Hepatocyte (in vitro differentiated cells): Measurements from ENCODE around the gene COL15A1. TPM values are rescaled to one million over a fixed set of nuclear protein-coding genes. Genes with fewer than 3 reads are reported as not detected.

ENCODE experiments used
- DNase-seq: peaks from one replicate; pipeline ENCODE4 v3.0.0-alpha.2; 2016; ENCODE audit warnings: low spot score
- H2AFZ ChIP-seq: fragments of 200-600 bp; sonication (generic); 2 replicates; pipeline ENCODE4 v1.6.0; 2016; ENCODE audit warnings: antibody characterized with exemption, mild to moderate bottlenecking
- H3K27ac ChIP-seq: fragments of 200-600 bp; sonication (generic); 2 replicates; pipeline ENCODE4 v1.5.1; 2016; ENCODE audit warnings: mild to moderate bottlenecking
- H3K27me3 ChIP-seq: fragments of 200-600 bp; sonication (generic); 2 replicates; pipeline ENCODE4 v1.6.1; 2016
- H3K36me3 ChIP-seq: fragments of 200-600 bp; sonication (generic); replicated peaks from 2 replicates; pipeline ENCODE4 v1.5.1; 2016; ENCODE audit warnings: low read depth; ENCODE audit not compliant: insufficient read depth
- H3K4me1 ChIP-seq: fragments of 200-600 bp; sonication (generic); 2 replicates; pipeline ENCODE4 v1.5.1; 2016; ENCODE audit warnings: mild to moderate bottlenecking, moderate library complexity; ENCODE audit not compliant: insufficient read depth
- H3K4me2 ChIP-seq: fragments of 200-600 bp; sonication (generic); 2 replicates; pipeline ENCODE4 v1.6.0; 2016
- H3K4me3 ChIP-seq: fragments of 200-600 bp; sonication (generic); 2 replicates; pipeline ENCODE4 v1.5.1; 2016; ENCODE audit warnings: mild to moderate bottlenecking
- H3K79me2 ChIP-seq: fragments of 200-600 bp; sonication (generic); 2 replicates; pipeline ENCODE4 v1.6.0; 2017; ENCODE audit warnings: mild to moderate bottlenecking
- H3K9me2 ChIP-seq: fragments of 200-600 bp; sonication (generic); replicated peaks from 2 replicates; pipeline ENCODE4 v1.6.0; 2017; ENCODE audit warnings: mild to moderate bottlenecking; ENCODE audit not compliant: insufficient read depth
- H3K9me3 ChIP-seq: fragments of 200-600 bp; sonication (generic); 2 replicates; pipeline ENCODE4 v1.5.1; 2016; ENCODE audit warnings: low read depth, mild to moderate bottlenecking
- H4K20me1 ChIP-seq: fragments of 200-600 bp; sonication (generic); 2 replicates; pipeline ENCODE4 v1.6.0; 2016; ENCODE audit warnings: mild to moderate bottlenecking; ENCODE audit not compliant: insufficient read depth, poor library complexity, severe bottlenecking
- CTCF ChIP-seq: fragments of 200-600 bp; sonication (generic); IDR thresholded peaks from 2 replicates; pipeline ENCODE4 v1.5.1; 2016; ENCODE audit warnings: antibody characterized with exemption, mild to moderate bottlenecking; ENCODE audit not compliant: poor library complexity
- EZH2 ChIP-seq: fragments of 200-600 bp; sonication (generic); IDR thresholded peaks from 2 replicates; pipeline ENCODE4 v1.6.1; 2016; ENCODE audit warnings: antibody characterized with exemption, mild to moderate bottlenecking, borderline replicate concordance
- EZH2phosphoT487 ChIP-seq: fragments of 200-600 bp; sonication (generic); IDR thresholded peaks from one replicate; pipeline ENCODE4 v1.6.1; 2018; ENCODE audit warnings: antibody characterized with exemption, mild to moderate bottlenecking, low read depth, moderate library complexity; ENCODE audit not compliant: unreplicated experiment, severe bottlenecking
- WGBS: methylation state at CpG from one replicate; pipeline ENCODE4 v1.1.6; 2016; ENCODE audit warnings: low lambda C conversion rate; ENCODE audit errors: missing lambda C conversion rate; 5-methylcytosine and 5-hydroxymethylcytosine counted together
- polyA plus RNA-seq: library from polyadenylated mRNA; unstranded; fragments of >200 nt; fragmentation: Nextera tagmentation; extraction: Ambion mirVana; gene quantifications from 2 replicates; pipeline ENCODE4 v1.2.1, GENCODE V29; 2016
- total RNA-seq: library from RNA; depleted of rRNA; stranded (reverse); fragments of >200 nt; gene quantifications from 2 replicates; pipeline ENCODE4 v1.2.3, GENCODE V29; 2014

Gene COL15A1
- total and polyA plus RNA-seq, 2 experiments from 2014 or later = 97.6 to 106 TPM

- Histone ChIP-seq H4K20me1 (peaks cover 61% of the 10 kb centered on the region), H2AFZ (no peak overlapping the region), H3K4me3 (no peak overlapping the region), H3K9me3 (no peaks in the 10 kb centered on the region), H3K27me3 (no peaks in the 10 kb centered on the region), H3K36me3 (no peaks in the 10 kb centered on the region), H3K79me2 (peaks cover 100% of the 10 kb centered on the region), H3K9me2 (no peaks in the 10 kb centered on the region), H3K27ac (no peak overlapping the region), H3K4me1 (no peaks in the 10 kb centered on the region), H3K4me2 (no peak overlapping the region)
- 73% methylated on average over 3 of the region's 3 CpGs for WGBS
- DNase-seq = no peak
- no peak for TF ChIP-seq EZH2
- TF ChIP-seq CTCF = no peak
- TF ChIP-seq EZH2phosphoT487 = no peak
These were observed 172.3 kb downstream of the COL15A1 start for GRCh38 chr9:99116003-99116411.

GRCh38 chr9:99118782-99119466, 175.2 kb downstream of the COL15A1 start:
- H3K9me2 ChIP-seq = no peaks in the 10 kb centered on the region
- no peak for DNase-seq
- H3K4me3 ChIP-seq = no peak overlapping the region
- no peaks in the 10 kb centered on the region for H3K36me3 ChIP-seq
- TF ChIP-seq EZH2 (no peak), CTCF (no peak), EZH2phosphoT487 (no peak)
- no peak overlapping the region for H2AFZ ChIP-seq
- H3K27ac ChIP-seq = no peak overlapping the region
- H3K79me2 ChIP-seq = peaks cover 100% of the 10 kb centered on the region
- peaks cover 73% of the 10 kb centered on the region for H4K20me1 ChIP-seq
- H3K4me2 ChIP-seq = no peak overlapping the region
- no peaks in the 10 kb centered on the region for H3K4me1 ChIP-seq
- no peaks in the 10 kb centered on the region for H3K9me3 ChIP-seq
- 96% methylated on average over 7 of the region's 7 CpGs for WGBS
- H3K27me3 ChIP-seq = no peaks in the 10 kb centered on the region

- Histone ChIP-seq H3K27ac (no peak overlapping the region), H4K20me1 (peaks cover 74% of the 10 kb centered on the region), H3K4me3 (no peak overlapping the region), H3K4me1 (no peaks in the 10 kb centered on the region), H3K4me2 (no peak overlapping the region), H3K36me3 (no peaks in the 10 kb centered on the region), H3K79me2 (peaks cover 100% of the 10 kb centered on the region), H3K27me3 (no peaks in the 10 kb centered on the region), H3K9me2 (no peaks in the 10 kb centered on the region), H2AFZ (no peak overlapping the region), H3K9me3 (no peaks in the 10 kb centered on the region)
- no peak for DNase-seq
- TF ChIP-seq CTCF (no peak), EZH2phosphoT487 (no peak), EZH2 (no peak)
These were observed 176.4 kb downstream of the COL15A1 start for GRCh38 chr9:99119976-99120655.

Other genes with a start within 250 kb of the COL15A1 start
- 0.20 and 0.52 TPM in 2 replicates for gene GABBR2, start 235.0 kb upstream of the COL15A1 start, total RNA-seq
- 0.28 and 1.3 TPM in 2 replicates for gene GABBR2, start 235.0 kb upstream of the COL15A1 start, polyA plus RNA-seq
- gene ANKS6, start 147.4 kb upstream of the COL15A1 start, total RNA-seq = 22.9 and 24.6 TPM in 2 replicates
- 21.3 and 23.5 TPM in 2 replicates for gene ANKS6, start 147.4 kb upstream of the COL15A1 start, polyA plus RNA-seq
- 13.0 and 16.4 TPM in 2 replicates for gene GALNT12, start 136.2 kb upstream of the COL15A1 start, total RNA-seq
- 13.9 and 17.2 TPM in 2 replicates for gene GALNT12, start 136.2 kb upstream of the COL15A1 start, polyA plus RNA-seq
- 74.2 and 79.4 TPM in 2 replicates for gene TGFBR1, start 161.2 kb downstream of the COL15A1 start, total RNA-seq
- 31.5 and 41.7 TPM in 2 replicates for gene TGFBR1, start 161.2 kb downstream of the COL15A1 start, polyA plus RNA-seq